Vagina (tissue), 2 donors: ENCODE results near the gene FADS1.

Experiments used
- CTCF ChIP-seq, 3 experiments: fragments of 450-650 bp in 2 of 3; fragments of 200-600 bp in 1 of 3; sonication (generic) in 1 of 3; IDR thresholded peaks; one replicate each; pipeline ENCODE4 v1.5.1; 2017 to 2019; ENCODE audit warnings: antibody characterized with exemption in 3 of 3, mild to moderate bottlenecking in 2 of 3, moderate library complexity in 2 of 3
- POLR2A ChIP-seq, 2 donors: fragments of 450-650 bp; IDR thresholded peaks; one replicate each; pipeline ENCODE4 v1.6.1; 2017; ENCODE audit warnings: antibody characterized with exemption in 2 of 2, mild to moderate bottlenecking in 2 of 2, moderate library complexity in 2 of 2
- POLR2AphosphoS5 ChIP-seq, 2 donors: sonication (generic); formaldehyde crosslinking; IDR thresholded peaks; one replicate each; pipeline ENCODE4 v1.9.0; 2017; ENCODE audit warnings: antibody characterized with exemption in 2 of 2, mild to moderate bottlenecking in 2 of 2, low read depth in 1 of 2; ENCODE audit not compliant: insufficient read depth in 1 of 2

GRCh38 chr11:61833471-61833870, 16.7 kb upstream of the FADS1 start:
- no peak for TF ChIP-seq POLR2A (IDR thresholded peaks at IDR 0.05)
- no peak for TF ChIP-seq CTCF (IDR thresholded peaks at IDR 0.05)
- no peak for TF ChIP-seq POLR2AphosphoS5 (IDR thresholded peaks at IDR 0.05; ENCODE audit: insufficient read depth in 1 of 2, low read depth in 1 of 2)
